Naive thymus-derived CD8-positive, alpha-beta T cell (primary cell): ENCODE results near the gene OBSL1. TPM values are rescaled to one million over a fixed set of nuclear protein-coding genes. Genes with fewer than 3 reads are reported as not detected.

ENCODE experiments used
- ATAC-seq, 2 donors: fragments of 150-1000 bp; cut with Tn5 transposase in 1 of 2; sonication (Bioruptor Pico), chemical (Tn5 transposase) in 1 of 2; 1 replicate in 1 of 2; 2 replicates in 1 of 2; pipeline ENCODE4 v1.10.0; 2021; ENCODE audit warnings: mild to moderate bottlenecking in 2 of 2, moderate library complexity in 2 of 2
- POLR2A ChIA-PET: fragments of 350-600 bp; sonication (Branson Sonifier 250); formaldehyde crosslinking; loops from one replicate; lab custom pipeline; 2021; ENCODE audit warnings: antibody characterized with exemption; lab: Charles Lee
- DNase-seq, 10 donors: peaks; one replicate each; pipeline versions ENCODE4 v3.0.0 to v3.0.0-alpha.2; 2020 to 2022
- H3K27ac Mint-ChIP-seq, 10 donors: one replicate each; pipeline ENCODE4 v1.8.0; 2020 to 2022; ENCODE audit warnings: mild to moderate bottlenecking in 10 of 10, mixed read lengths in 10 of 10, moderate library complexity in 4 of 10, inconsistent platforms in 1 of 10
- H3K27me3 Mint-ChIP-seq, 5 donors: one replicate each; pipeline ENCODE4 v1.8.0; 2021 to 2022; ENCODE audit warnings: mixed read lengths in 5 of 5
- H3K36me3 Mint-ChIP-seq, 3 donors: one replicate each; pipeline ENCODE4 v1.8.0; 2020 to 2022; ENCODE audit warnings: mixed read lengths in 3 of 3, mild to moderate bottlenecking in 2 of 3, inconsistent platforms in 1 of 3
- H3K4me1 Mint-ChIP-seq, 4 donors: one replicate each; pipeline ENCODE4 v1.8.0; 2021 to 2022; ENCODE audit warnings: mixed read lengths in 4 of 4
- H3K4me3 Mint-ChIP-seq, 10 donors: one replicate each; pipeline ENCODE4 v1.8.0; 2020 to 2022; ENCODE audit warnings: mild to moderate bottlenecking in 10 of 10, mixed read lengths in 10 of 10, moderate library complexity in 6 of 10, inconsistent platforms in 1 of 10
- H3K9me3 Mint-ChIP-seq, 9 donors: one replicate each; pipeline ENCODE4 v1.8.0; 2020 to 2022; ENCODE audit warnings: mixed read lengths in 9 of 9, mild to moderate bottlenecking in 3 of 9, inconsistent platforms in 1 of 9, moderate library complexity in 1 of 9
- polyA plus RNA-seq, 3 donors: library from polyadenylated mRNA; unstranded; fragments of 300-500 nt; fragmentation: Illumina TruSeq; gene quantifications; one replicate each; pipeline ENCODE4 v1.2.3, GENCODE V29; 2021
- total RNA-seq, 8 experiments: library from RNA in 2 of 8; stranded (reverse) in 2 of 8; gene quantifications; one replicate each; pipeline ENCODE4 v1.2.3 and lab custom pipeline; 2021 to 2026

OBSL1 gene
- total and polyA plus RNA-seq, 5 experiments from 2014 or later, result 0.96 to 1.1 TPM; not detected in 3

GRCh38 chr2:219611306-219611705 lies 40.0 kb upstream of the OBSL1 start:
- no peaks in the 10 kb centered on the region for H3K27me3 Mint-ChIP-seq
- peaks cover 0 to 50% (median 14%) of the 10 kb centered on the region in 3 donors for H3K36me3 Mint-ChIP-seq
- ATAC-seq (no peak), DNase-seq (no peak)
- POLR2A ChIA-PET, result no interaction called here
- H3K9me3 Mint-ChIP-seq, result no peaks in the 10 kb centered on the region
- H3K4me3 Mint-ChIP-seq, result peak overlapping the region in 5 of 10 donors; percentile 9 to 68 (median 33)
- peaks cover 16 to 22% (median 19%) of the 10 kb centered on the region in 4 donors for H3K4me1 Mint-ChIP-seq
- peak overlapping the region in 4 of 10 donors; percentile 7 to 79 (median 60) for H3K27ac Mint-ChIP-seq

DNA sequence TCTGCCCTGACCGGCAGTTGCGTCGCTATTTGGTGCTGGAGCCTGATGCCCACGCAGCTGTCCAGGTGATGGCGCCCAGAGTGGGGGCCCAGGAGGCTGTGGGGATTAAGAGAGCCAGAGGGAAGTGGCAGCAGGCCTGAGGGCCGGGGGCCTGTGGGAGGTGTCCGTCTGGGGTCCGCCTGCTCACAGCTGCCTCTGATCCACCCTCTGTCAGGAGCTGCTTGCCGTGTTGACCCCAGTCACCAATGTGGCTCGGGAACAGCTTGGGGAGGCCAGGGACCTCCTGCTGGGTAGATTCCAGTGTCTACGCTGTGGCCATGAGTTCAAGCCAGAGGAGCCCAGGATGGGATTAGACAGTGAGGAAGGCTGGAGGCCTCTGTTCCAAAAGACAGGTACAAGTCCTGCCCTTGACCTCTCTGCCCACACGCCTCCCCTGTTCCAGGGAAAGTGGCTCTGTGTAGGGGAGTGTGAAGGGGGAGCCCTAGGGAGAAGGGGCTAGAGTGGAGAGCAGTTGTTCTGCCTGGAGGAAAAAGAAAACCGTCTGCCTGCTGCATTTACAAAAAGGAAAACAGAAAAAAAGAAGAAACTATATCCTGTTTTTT lies 37.9 kb upstream of the OBSL1 start:
- Mint-ChIP-seq H3K9me3 (no peaks in the 10 kb centered on the region), H3K36me3 (peaks cover 4 to 60% (median 15%) of the 10 kb centered on the region in 3 donors), H3K27me3 (no peaks in the 10 kb centered on the region), H3K27ac (peak overlapping the region in 2 of 10 donors; percentile 22 to 79), H3K4me3 (no peak overlapping the region), H3K4me1 (peaks cover 14 to 22% (median 19%) of the 10 kb centered on the region in 4 donors)
- POLR2A ChIA-PET, result no interaction called here
- DNase-seq (no peak), ATAC-seq (no peak)

DNA sequence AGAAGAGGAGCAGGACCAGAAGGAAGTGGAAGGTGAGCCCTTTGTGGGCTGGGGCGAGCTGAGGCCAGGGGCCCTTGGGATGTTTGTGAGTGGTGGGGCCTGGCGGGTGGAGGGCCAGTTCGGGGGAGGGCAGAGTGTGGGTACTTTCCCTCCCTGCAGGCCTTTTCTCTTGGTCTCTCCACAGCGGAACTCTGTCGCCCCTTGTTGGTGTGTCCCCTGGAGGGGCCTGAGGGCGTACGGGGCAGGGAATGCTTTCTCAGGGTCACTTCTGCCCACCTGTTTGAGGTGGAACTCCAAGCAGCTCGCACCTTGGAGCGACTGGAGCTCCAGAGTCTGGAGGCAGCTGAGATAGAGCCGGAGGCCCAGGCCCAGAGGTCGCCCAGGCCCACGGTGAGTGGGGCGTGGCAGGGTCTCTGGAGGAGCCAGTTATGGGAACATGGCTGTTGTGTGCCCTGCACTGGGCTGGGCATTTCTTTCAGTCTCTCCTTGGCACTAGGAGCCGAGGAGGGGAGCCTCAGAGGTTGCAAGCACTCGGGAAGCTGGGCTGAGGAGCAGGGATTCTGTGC lies 37.1 kb upstream of the OBSL1 start:
- POLR2A ChIA-PET, result no interaction called here
- H3K36me3 Mint-ChIP-seq, result peaks cover 4 to 66% (median 19%) of the 10 kb centered on the region in 3 donors
- no peak for ATAC-seq

GRCh38 chr2:219607931-219608330 lies 36.6 kb upstream of the OBSL1 start:
- ATAC-seq (no peak), DNase-seq (no peak)
- POLR2A ChIA-PET, result no interaction called here
- Mint-ChIP-seq H3K9me3 (no peaks in the 10 kb centered on the region), H3K36me3 (peaks cover 4 to 69% (median 19%) of the 10 kb centered on the region in 3 donors), H3K27me3 (no peaks in the 10 kb centered on the region), H3K4me1 (peaks cover 14 to 26% (median 17%) of the 10 kb centered on the region in 4 donors), H3K27ac (no peak overlapping the region), H3K4me3 (no peak overlapping the region)

More for the DNA sequence above, 37.1 kb upstream of the OBSL1 start:
- H3K4me1 Mint-ChIP-seq, result peaks cover 15 to 27% (median 20%) of the 10 kb centered on the region in 4 donors
- no peak for DNase-seq
- H3K4me3 Mint-ChIP-seq, result no peak overlapping the region
- no peaks in the 10 kb centered on the region for H3K9me3 Mint-ChIP-seq
- H3K27ac Mint-ChIP-seq, result no peak overlapping the region
- H3K27me3 Mint-ChIP-seq, result no peaks in the 10 kb centered on the region

DNA sequence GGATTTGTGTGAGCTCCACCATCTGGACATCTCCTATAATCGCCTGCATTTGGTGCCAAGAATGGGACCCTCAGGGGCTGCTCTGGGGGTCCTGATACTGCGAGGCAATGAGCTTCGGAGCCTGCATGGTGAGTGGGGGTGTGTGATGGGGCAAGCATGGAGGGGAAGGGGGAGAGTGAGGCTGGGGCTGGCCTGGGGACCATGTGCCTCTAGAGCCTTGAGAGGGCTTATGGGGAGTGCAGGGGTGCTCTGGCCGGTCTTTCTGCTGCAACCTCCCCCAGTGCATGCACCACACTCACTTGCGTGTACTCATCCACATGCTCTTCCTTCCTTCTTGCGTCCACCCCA lies 34.2 kb upstream of the OBSL1 start:
- POLR2A ChIA-PET, result no interaction called here
- Mint-ChIP-seq H3K27ac (no peak overlapping the region), H3K9me3 (no peaks in the 10 kb centered on the region), H3K4me1 (peaks cover 0 to 11% (median 3%) of the 10 kb centered on the region in 4 donors), H3K36me3 (peaks cover 4 to 82% (median 27%) of the 10 kb centered on the region in 3 donors), H3K27me3 (no peaks in the 10 kb centered on the region), H3K4me3 (no peak overlapping the region)
- ATAC-seq (no peak), DNase-seq (no peak)

GRCh38 chr2:219603771-219604170 lies 32.4 kb upstream of the OBSL1 start:
- H3K36me3 Mint-ChIP-seq, result peaks cover 4 to 71% (median 24%) of the 10 kb centered on the region in 3 donors
- no peak for DNase-seq
- ATAC-seq, result no peak
- POLR2A ChIA-PET, result no interaction called here
- no peak overlapping the region for H3K4me3 Mint-ChIP-seq
- no peaks in the 10 kb centered on the region for H3K9me3 Mint-ChIP-seq
- H3K27ac Mint-ChIP-seq, result peak overlapping the region in 1 of 10 donors; percentile 26
- H3K4me1 Mint-ChIP-seq, result peaks cover 7 to 16% (median 10%) of the 10 kb centered on the region in 4 donors
- no peaks in the 10 kb centered on the region for H3K27me3 Mint-ChIP-seq

DNA sequence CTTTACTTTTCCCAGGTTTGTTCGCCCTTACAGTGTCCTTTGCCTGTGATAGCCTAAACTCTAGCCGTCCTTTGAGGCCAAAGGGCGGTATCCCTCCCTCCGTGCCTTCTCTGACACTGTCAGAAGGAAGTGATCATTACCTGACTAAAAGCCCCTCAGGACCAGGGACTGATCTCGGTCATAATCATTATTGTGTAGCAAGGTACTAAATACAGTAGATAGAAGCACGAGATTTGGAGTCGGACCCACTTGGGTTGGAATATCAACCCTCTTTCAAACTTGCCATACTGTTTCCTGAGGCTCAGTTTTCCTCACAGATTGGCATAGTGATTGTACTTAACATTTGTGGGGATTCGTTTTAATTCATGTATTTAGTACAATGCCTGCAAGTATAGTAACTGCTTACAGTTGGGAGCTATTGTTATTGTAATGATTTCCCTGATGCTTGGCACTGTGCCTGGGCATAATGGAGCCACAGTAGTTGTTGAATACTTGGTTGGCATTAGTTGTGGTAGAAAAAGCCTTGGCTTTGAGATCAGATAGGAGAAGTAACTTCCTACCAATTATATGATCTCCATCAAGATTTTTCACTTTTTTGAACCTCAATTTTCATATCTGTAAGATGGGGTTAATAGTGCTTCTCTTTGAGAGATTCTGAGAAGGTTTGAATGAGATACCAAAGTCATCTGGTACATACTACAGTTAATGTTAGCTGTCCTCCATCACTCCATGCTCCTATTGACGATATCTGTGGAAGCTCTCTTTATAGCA lies 27.2 kb upstream of the OBSL1 start:
- Mint-ChIP-seq H3K9me3 (no peaks in the 10 kb centered on the region), H3K27me3 (peaks cover 0 to 4% (median 0%) of the 10 kb centered on the region in 5 donors), H3K36me3 (peaks cover 0 to 27% (median 11%) of the 10 kb centered on the region in 3 donors), H3K4me1 (peaks cover 7 to 23% (median 22%) of the 10 kb centered on the region in 4 donors), H3K4me3 (peak overlapping the region; percentile 93 to 99 (median 96)), H3K27ac (peak overlapping the region; percentile 90 to 99 (median 96))
- DNase-seq, result no peak
- no peak for ATAC-seq
- POLR2A ChIA-PET, result interaction anchor here (0.5 to 0.6 kb wide), 2 partner anchors 996 to 1282 kb away, joined by 3 read pairs; no protein-coding TSS in a partner anchor

GRCh38 chr2:219597552-219598307 lies 26.4 kb upstream of the OBSL1 start, which contains the start of gene STK11IP:
Gene STK11IP (plus strand): TSS chr2:219597857. CDS start chr2:219598120, 263 bp downstream.
- peak within 1 kb of the TSS; percentile 93 to 99 (median 96) for H3K4me3 Mint-ChIP-seq

GRCh38 chr2:219596954-219597551 lies 25.7 kb upstream of the OBSL1 start:
- ATAC-seq, result peak; percentile 5 to 12

More at GRCh38 chr2:219597552-219598307, 26.4 kb upstream of the OBSL1 start, which contains the start of gene STK11IP:
- peaks cover 0 to 9% (median 6%) of the 10 kb centered on the region in 5 donors for H3K27me3 Mint-ChIP-seq
- peaks cover 0 to 21% (median 11%) of the 10 kb centered on the region in 3 donors for H3K36me3 Mint-ChIP-seq
- POLR2A ChIA-PET, result interaction anchor here (0.6 to 1.2 kb wide), 2 partner anchors 40 to 1281 kb away, joined by 3 read pairs; no protein-coding TSS in a partner anchor
- no peaks in the 10 kb centered on the region for H3K9me3 Mint-ChIP-seq
- peak within 1 kb of the TSS; percentile 90 to 99 (median 96) for H3K27ac Mint-ChIP-seq
- ATAC-seq (peak; percentile 91), DNase-seq (peak; percentile 76 to 93 (median 88))
- peaks cover 7 to 23% (median 22%) of the 10 kb centered on the region in 4 donors for H3K4me1 Mint-ChIP-seq

DNA sequence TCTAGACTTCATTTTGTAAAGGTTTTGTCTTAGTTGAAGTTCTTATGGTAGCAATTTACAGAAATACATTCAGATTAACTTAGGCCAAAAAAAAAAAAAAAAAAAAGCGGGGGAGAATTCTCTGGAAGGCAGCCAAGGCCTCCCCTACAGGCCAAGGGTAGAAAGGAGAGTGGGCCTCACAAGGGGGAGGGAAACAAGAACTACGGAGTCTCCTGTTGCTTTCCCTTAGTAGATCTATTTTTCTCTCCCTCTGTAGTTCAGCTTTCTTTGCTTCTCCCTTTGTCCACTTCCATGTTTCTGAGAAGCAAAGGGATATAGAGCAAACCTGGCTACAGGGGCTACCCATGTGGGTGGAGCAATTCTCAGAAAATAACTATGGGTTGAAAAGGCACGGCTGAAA lies 23.9 kb upstream of the OBSL1 start:
- H3K4me1 Mint-ChIP-seq, result peaks cover 5 to 23% (median 21%) of the 10 kb centered on the region in 4 donors
- POLR2A ChIA-PET, result no interaction called here
- ATAC-seq (no peak), DNase-seq (no peak)
- H3K36me3 Mint-ChIP-seq, result no peaks in the 10 kb centered on the region
- peaks cover 0 to 14% (median 12%) of the 10 kb centered on the region in 5 donors for H3K27me3 Mint-ChIP-seq
- H3K4me3 Mint-ChIP-seq, result peak overlapping the region in 4 of 10 donors; percentile 2 to 41 (median 26)
- H3K27ac Mint-ChIP-seq, result peak overlapping the region in 1 of 10 donors; percentile 31
- H3K9me3 Mint-ChIP-seq, result no peaks in the 10 kb centered on the region

More at GRCh38 chr2:219596954-219597551, 25.7 kb upstream of the OBSL1 start:
- DNase-seq, result no peak
- Mint-ChIP-seq H3K4me1 (peaks cover 7 to 23% (median 22%) of the 10 kb centered on the region in 4 donors), H3K9me3 (no peaks in the 10 kb centered on the region), H3K36me3 (peaks cover 0 to 15% (median 8%) of the 10 kb centered on the region in 3 donors), H3K27me3 (peaks cover 0 to 13% (median 12%) of the 10 kb centered on the region in 5 donors), H3K4me3 (peak overlapping the region; percentile 93 to 99 (median 96)), H3K27ac (peak overlapping the region; percentile 90 to 99 (median 96))
- POLR2A ChIA-PET, result interaction anchor here (1.2 kb wide), 1 partner anchor 39 kb away, joined by 3 read pairs; no protein-coding TSS in a partner anchor

GRCh38 chr2:219593154-219593553 lies 21.8 kb upstream of the OBSL1 start:
- Mint-ChIP-seq H3K36me3 (no peaks in the 10 kb centered on the region), H3K4me1 (peaks cover 4 to 12% (median 7%) of the 10 kb centered on the region in 4 donors), H3K27ac (no peak overlapping the region)

More at GRCh38 chr2:219593154-219593553, 21.8 kb upstream of the OBSL1 start:
- peaks cover 0 to 2% (median 0%) of the 10 kb centered on the region in 9 donors for H3K9me3 Mint-ChIP-seq
- POLR2A ChIA-PET, result no interaction called here
- H3K4me3 Mint-ChIP-seq, result no peak overlapping the region
- DNase-seq (no peak), ATAC-seq (no peak)
- peaks cover 0 to 14% (median 14%) of the 10 kb centered on the region in 5 donors for H3K27me3 Mint-ChIP-seq
